ENCODE measurements around the gene ADGRL3. TPM values are rescaled to one million over a fixed set of nuclear protein-coding genes. Genes with fewer than 3 reads are reported as not detected.

The ADGRL3 gene
- total RNA-seq, 1 donor from 2014 or later, result 6.1 TPM

GRCh38 chr4:61588621-61589402 lies 388.7 kb downstream of the ADGRL3 start:
- TF ChIP-seq CTCF (IDR thresholded peaks at IDR 0.05; ENCODE audit: borderline replicate concordance), result no peak
- DNase-seq, result no peak
- Histone ChIP-seq H3K4me3 (no peak overlapping the region), H3K36me3 (no peaks in the 10 kb centered on the region), H3K9me3 (replicated peaks) (peaks cover under 1% of the 10 kb centered on the region), H3K27ac (replicated peaks) (no peak overlapping the region), H3K4me1 (no peaks in the 10 kb centered on the region), H3K27me3 (ENCODE audit: low read depth) (no peaks in the 10 kb centered on the region)
- intact Hi-C loops (cut with micrococcal nuclease), result no loop called here

GRCh38 chr4:61590881-61591280 lies 390.8 kb downstream of the ADGRL3 start:
- H3K9me3 ChIP-seq (replicated peaks), result peaks cover 8% of the 10 kb centered on the region

GRCh38 chr4:61596606-61597340 lies 396.6 kb downstream of the ADGRL3 start:
- no peak for DNase-seq

More at GRCh38 chr4:61590881-61591280, 390.8 kb downstream of the ADGRL3 start:
- H3K27ac ChIP-seq (replicated peaks), result no peak overlapping the region
- intact Hi-C loops (cut with micrococcal nuclease), result loop anchor here (2.0 kb wide), 1 partner anchor 18 kb away; no protein-coding TSS in a partner anchor
- H3K4me3 ChIP-seq, result no peak overlapping the region
- no peaks in the 10 kb centered on the region for H3K4me1 ChIP-seq
- no peaks in the 10 kb centered on the region for H3K36me3 ChIP-seq
- no peaks in the 10 kb centered on the region for H3K27me3 ChIP-seq (ENCODE audit: low read depth)
- no peak for DNase-seq
- TF ChIP-seq CTCF (IDR thresholded peaks at IDR 0.05; ENCODE audit: borderline replicate concordance), result no peak

GRCh38 chr4:61603086-61603485 lies 403.0 kb downstream of the ADGRL3 start:
- DNase-seq, result no peak
- H3K27me3 ChIP-seq (ENCODE audit: low read depth), result no peaks in the 10 kb centered on the region
- TF ChIP-seq CTCF (IDR thresholded peaks at IDR 0.05; ENCODE audit: borderline replicate concordance), result no peak
- no peaks in the 10 kb centered on the region for H3K36me3 ChIP-seq
- no peak overlapping the region for H3K27ac ChIP-seq (replicated peaks)
- intact Hi-C loops (cut with micrococcal nuclease), result no loop called here
- no peak overlapping the region for H3K4me3 ChIP-seq
- no peaks in the 10 kb centered on the region for H3K4me1 ChIP-seq
- no peaks in the 10 kb centered on the region for H3K9me3 ChIP-seq (replicated peaks)

More at GRCh38 chr4:61596606-61597340, 396.6 kb downstream of the ADGRL3 start:
- Histone ChIP-seq H3K9me3 (replicated peaks) (peaks cover 8% of the 10 kb centered on the region), H3K4me1 (no peaks in the 10 kb centered on the region), H3K36me3 (no peaks in the 10 kb centered on the region), H3K27ac (replicated peaks) (no peak overlapping the region), H3K27me3 (ENCODE audit: low read depth) (no peaks in the 10 kb centered on the region), H3K4me3 (no peak overlapping the region)
- no peak for TF ChIP-seq CTCF (IDR thresholded peaks at IDR 0.05; ENCODE audit: borderline replicate concordance)
- intact Hi-C loops (cut with micrococcal nuclease), result no loop called here

- Histone ChIP-seq H3K4me1 (no peaks in the 10 kb centered on the region), H3K36me3 (no peaks in the 10 kb centered on the region), H3K4me3 (no peak overlapping the region), H3K27ac (replicated peaks) (no peak overlapping the region), H3K27me3 (ENCODE audit: low read depth) (no peaks in the 10 kb centered on the region), H3K9me3 (replicated peaks) (no peaks in the 10 kb centered on the region)
- no peak for DNase-seq
- intact Hi-C loops (cut with micrococcal nuclease), result no loop called here
- no peak for TF ChIP-seq CTCF (IDR thresholded peaks at IDR 0.05; ENCODE audit: borderline replicate concordance)
Measured at GRCh38 chr4:61604054-61604453, 403.9 kb downstream of the ADGRL3 start.
